Right lobe of liver (tissue), 6 donors: Measurements from ENCODE around the gene MAMLD1. TPM values are rescaled to one million over a fixed set of nuclear protein-coding genes. Genes with fewer than 3 reads are reported as not detected.

Source experiments
- ATAC-seq, 4 donors: fragments of 200-7000 bp; cut with Tn5 transposase; one replicate each; pipeline ENCODE4 v1.9.1; 2020; ENCODE audit warnings: mild to moderate bottlenecking in 4 of 4, moderate library complexity in 4 of 4
- DNase-seq, 3 donors: peaks; one replicate each; pipeline ENCODE4 v3.0.0-alpha.2; 2020
- H3K27ac ChIP-seq, 3 donors: fragments of 200-600 bp; one replicate each; pipeline ENCODE4 v1.8.0; 2022
- H3K27me3 ChIP-seq, 2 donors: fragments of 200-600 bp; one replicate each; pipeline ENCODE4 v1.8.0; 2022
- H3K36me3 ChIP-seq, 4 donors: fragments of 200-600 bp; sonication (generic) in 1 of 4; one replicate each; pipeline versions ENCODE4 v1.5.1 to v1.8.0; 2017 to 2022; ENCODE audit warnings: control low read depth in 1 of 4
- H3K4me1 ChIP-seq, 4 donors: fragments of 200-600 bp; sonication (generic) in 1 of 4; one replicate each; pipeline versions ENCODE4 v1.5.1 to v1.8.0; 2017 to 2022; ENCODE audit warnings: control low read depth in 1 of 4
- H3K4me3 ChIP-seq, 3 donors: fragments of 200-600 bp; one replicate each; pipeline ENCODE4 v1.8.0; 2022
- H3K9me3 ChIP-seq, 4 donors: fragments of 200-600 bp; sonication (generic) in 1 of 4; one replicate each; pipeline versions ENCODE4 v1.5.1 to v1.8.0; 2017 to 2022; ENCODE audit warnings: control low read depth in 1 of 4
- CTCF ChIP-seq, 4 donors: fragments of 200-600 bp in 3 of 4; fragments of 450-650 bp in 1 of 4; IDR thresholded peaks; one replicate each; pipeline versions ENCODE4 v1.5.1 to v1.8.0; 2016 to 2022; ENCODE audit warnings: antibody characterized with exemption in 4 of 4, mild to moderate bottlenecking in 2 of 4
- POLR2A ChIP-seq: fragments of 450-650 bp; IDR thresholded peaks from one replicate; pipeline ENCODE4 v1.6.1; 2017; ENCODE audit warnings: antibody characterized with exemption, mild to moderate bottlenecking
- WGBS: methylation state at CpG from one replicate; pipeline ENCODE4 v1.1.6; 2018; ENCODE audit warnings: low coverage, low lambda C conversion rate; ENCODE audit not compliant: insufficient coverage; ENCODE audit errors: missing lambda C conversion rate; 5-methylcytosine and 5-hydroxymethylcytosine counted together
- intact Hi-C, 2 donors: fragments of 100-400 bp; cut with DNase I; formaldehyde crosslinking; loops; one replicate each; pipeline versions ENCODE4 v1.11.2 to v1.14.1; 2022
- total RNA-seq, 6 experiments: library from RNA; depleted of rRNA in 2 of 6; stranded (reverse); fragments of >200 nt in 2 of 6; fragmentation: NEBNext Ultra II Directional in 3 of 6; extraction: Animal tissue kit (Norgen Biotek cat#: 25700) in 3 of 6; gene quantifications; one replicate each; pipeline versions ENCODE4 v1.1.0 to v1.2.4, GENCODE V29; 2016 to 2023
- donor health status: DM: no; HTN: yes; CAD: no.
- donor health status: DM: no; HTN: no; CAD: no.
- donor health status: DM: no; HTN: no; CAD: no.
- donor health status: DM: no; HTN: yes; CAD: no.
- donor health status: DM: no; HTN: yes; CAD: no.

Gene MAMLD1
- total RNA-seq, 6 experiments from 2014 or later, result 0.99 to 4.7 (median 1.8) TPM

- 51% methylated on average over 2 of the region's 2 CpGs for WGBS
- intact Hi-C loops, result no loop called here
Measured at GRCh38 chrX:150347471-150347870, 15.6 kb upstream of the MAMLD1 start.

GRCh38 chrX:150348365-150348764 lies 14.8 kb upstream of the MAMLD1 start:
- Histone ChIP-seq H3K4me3 (no peak overlapping the region), H3K36me3 (no peaks in the 10 kb centered on the region), H3K27me3 (no peaks in the 10 kb centered on the region), H3K9me3 (no peaks in the 10 kb centered on the region), H3K4me1 (no peaks in the 10 kb centered on the region), H3K27ac (no peak overlapping the region)
- TF ChIP-seq CTCF (IDR thresholded peaks at IDR 0.05) (no peak), POLR2A (no peak)
- no peak for ATAC-seq
- 41% methylated on average over 3 of the region's 4 CpGs for WGBS
- DNase-seq, result no peak
- intact Hi-C loops, result no loop called here

More at GRCh38 chrX:150347471-150347870, 15.6 kb upstream of the MAMLD1 start:
- DNase-seq (no peak), ATAC-seq (no peak)
- Histone ChIP-seq H3K9me3 (no peaks in the 10 kb centered on the region), H3K36me3 (no peaks in the 10 kb centered on the region), H3K4me1 (no peaks in the 10 kb centered on the region), H3K27ac (no peak overlapping the region), H3K27me3 (no peaks in the 10 kb centered on the region), H3K4me3 (no peak overlapping the region)
- no peak for TF ChIP-seq CTCF (IDR thresholded peaks at IDR 0.05)
- no peak for TF ChIP-seq POLR2A

GRCh38 chrX:150352114-150352513 lies 11.0 kb upstream of the MAMLD1 start:
- H3K36me3 ChIP-seq, result no peaks in the 10 kb centered on the region
- WGBS, result 60% methylated on average over 1 of the region's 3 CpGs
- no peaks in the 10 kb centered on the region for H3K4me1 ChIP-seq
- H3K4me3 ChIP-seq, result no peak overlapping the region
- intact Hi-C loops, result no loop called here
- H3K27me3 ChIP-seq, result no peaks in the 10 kb centered on the region
- TF ChIP-seq CTCF (IDR thresholded peaks at IDR 0.05), result no peak
- no peak for TF ChIP-seq POLR2A
- DNase-seq (no peak), ATAC-seq (no peak)
- no peaks in the 10 kb centered on the region for H3K9me3 ChIP-seq
- no peak overlapping the region for H3K27ac ChIP-seq

- Histone ChIP-seq H3K4me3 (no peak overlapping the region), H3K9me3 (no peaks in the 10 kb centered on the region), H3K27ac (no peak overlapping the region), H3K36me3 (no peaks in the 10 kb centered on the region), H3K27me3 (no peaks in the 10 kb centered on the region), H3K4me1 (no peaks in the 10 kb centered on the region)
- no peak for ATAC-seq
- intact Hi-C loops, result no loop called here
- DNase-seq, result no peak
- 20% methylated on average over 2 of the region's 4 CpGs for WGBS
- TF ChIP-seq POLR2A, result no peak
- TF ChIP-seq CTCF (IDR thresholded peaks at IDR 0.05), result no peak
Measured at GRCh38 chrX:150352581-150352980, 10.5 kb upstream of the MAMLD1 start.

- H3K4me3 ChIP-seq, result no peak overlapping the region
- H3K4me1 ChIP-seq, result no peaks in the 10 kb centered on the region
- DNase-seq (no peak), ATAC-seq (peak in 1 of 4 donors; percentile 56)
- no peaks in the 10 kb centered on the region for H3K27me3 ChIP-seq
- TF ChIP-seq CTCF (IDR thresholded peaks at IDR 0.05) (no peak), POLR2A (no peak)
- no peak overlapping the region for H3K27ac ChIP-seq
- intact Hi-C loops, result no loop called here
- no peaks in the 10 kb centered on the region for H3K9me3 ChIP-seq
- WGBS, result 40% methylated on average over 2 of the region's 3 CpGs
- H3K36me3 ChIP-seq, result no peaks in the 10 kb centered on the region
Measured at GRCh38 chrX:150355913-150356312, 7.2 kb upstream of the MAMLD1 start.
